NCI-H1694 (cell line): ENCODE data around the gene ATAT1.

ENCODE experiments used
- DNase-seq: peaks from one replicate; lab custom pipeline; 2025; lab: John Stamatoyannopoulos, UW

ATAT1 gene

GRCh38 chr6:30684386-30685156, 57.9 kb downstream of the ATAT1 start:
- DNase-seq, result no peak

GRCh38 chr6:30685157-30686008, 58.7 kb downstream of the ATAT1 start:
- DNase-seq, result no peak

GRCh38 chr6:30686009-30686907, 59.6 kb downstream of the ATAT1 start, which contains the start of gene PPP1R18:
Gene PPP1R18 (minus strand): TSS chr6:30686645. CDS start chr6:30686018, 627 bp downstream.
- no peak for DNase-seq

DNA sequence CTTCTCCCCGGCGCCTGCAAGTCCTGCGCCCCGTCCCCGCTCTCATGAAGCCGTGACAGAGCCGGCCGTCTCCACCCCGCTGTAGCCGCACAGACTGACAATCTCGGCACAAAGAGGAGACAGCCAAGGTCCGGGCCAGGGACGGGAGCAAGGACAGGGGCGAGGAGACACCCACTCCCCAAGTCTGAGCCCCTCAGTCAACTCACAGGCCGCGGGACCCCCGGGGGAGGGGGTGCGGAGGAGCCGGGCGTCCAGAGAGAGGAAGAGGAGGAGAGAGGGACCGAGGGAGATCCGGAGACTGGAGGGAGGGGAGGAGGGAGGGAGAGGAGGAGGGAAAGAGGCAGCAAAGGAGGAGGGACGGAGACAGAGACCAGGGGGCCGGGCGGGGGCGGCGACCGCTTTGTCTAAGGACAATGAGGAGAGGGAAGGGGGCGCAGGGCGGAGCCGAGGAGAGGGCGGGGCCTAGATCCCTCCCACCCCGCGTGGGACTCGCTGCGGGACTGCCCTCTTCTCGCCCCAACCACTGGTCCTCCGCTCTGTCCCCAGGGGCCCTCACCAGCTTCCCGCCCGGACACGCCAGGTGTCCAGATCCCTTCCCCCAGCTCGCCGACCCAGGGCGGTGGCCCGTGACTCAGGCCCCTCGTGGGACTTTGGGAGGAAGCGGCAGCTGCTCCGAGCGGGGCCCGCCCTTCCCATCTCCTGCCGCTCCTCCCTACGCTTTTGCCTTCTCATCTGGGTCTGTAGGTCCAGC, 60.4 kb downstream of the ATAT1 start:
- DNase-seq, result peak; percentile 61

DNA sequence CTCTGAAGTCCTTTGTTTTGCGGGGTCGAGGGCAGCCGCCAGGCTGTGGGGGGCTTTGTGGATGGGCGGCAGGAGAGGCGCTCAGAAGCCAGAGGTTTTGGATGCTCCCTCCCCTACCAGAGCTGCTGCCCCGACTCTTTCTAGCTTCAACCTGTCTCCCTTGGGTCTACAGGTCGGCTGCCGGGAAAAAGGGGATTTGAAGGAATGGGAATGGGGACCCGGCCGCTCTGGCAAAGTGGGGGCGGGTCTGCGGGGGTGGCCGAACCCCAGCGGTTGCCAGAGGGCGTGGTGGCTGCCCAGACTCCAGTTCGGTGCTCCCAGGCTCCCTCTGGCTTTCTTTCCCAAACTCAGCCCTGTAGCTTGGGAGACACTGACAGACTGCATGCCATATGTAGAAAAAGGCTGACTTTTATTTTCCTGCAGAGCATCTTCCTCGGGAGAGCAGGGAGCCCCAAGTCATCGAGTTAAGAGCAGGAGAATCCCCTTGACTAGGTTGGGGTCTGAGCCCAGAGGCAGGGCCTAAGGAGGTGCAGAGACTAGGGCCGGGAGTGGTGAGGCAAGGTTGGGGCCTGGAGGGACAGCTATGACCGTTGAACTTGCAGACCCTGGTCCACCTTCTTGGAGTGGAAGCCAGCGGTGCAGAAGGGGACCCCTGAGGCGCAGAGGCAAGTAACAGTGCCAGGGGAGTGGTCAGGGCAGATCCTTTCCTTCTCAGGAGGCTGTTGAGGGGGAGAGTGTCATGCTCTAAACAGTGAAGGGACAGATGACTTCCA, 61.2 kb downstream of the ATAT1 start:
- no peak for DNase-seq

DNA sequence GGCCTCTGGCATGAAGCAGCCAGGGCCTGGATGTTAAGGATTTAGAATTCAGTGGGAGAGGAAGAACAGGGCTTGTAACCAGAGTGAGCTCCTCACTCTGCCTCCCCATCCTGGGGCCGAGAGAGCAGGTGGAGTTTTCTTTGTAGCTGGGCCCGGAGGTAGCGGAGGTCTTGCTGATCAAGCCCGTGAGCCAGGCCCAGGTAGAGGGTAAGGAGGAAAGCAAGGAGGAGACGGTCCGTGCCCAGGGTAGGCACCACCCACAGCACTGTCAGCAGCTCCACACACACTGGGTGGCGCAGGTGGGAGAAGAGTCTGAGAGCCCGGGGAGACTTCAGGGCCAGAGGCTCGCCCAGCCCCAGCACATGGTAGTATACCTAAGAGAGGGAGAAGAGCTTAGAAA, 61.9 kb downstream of the ATAT1 start:
- no peak for DNase-seq

DNA sequence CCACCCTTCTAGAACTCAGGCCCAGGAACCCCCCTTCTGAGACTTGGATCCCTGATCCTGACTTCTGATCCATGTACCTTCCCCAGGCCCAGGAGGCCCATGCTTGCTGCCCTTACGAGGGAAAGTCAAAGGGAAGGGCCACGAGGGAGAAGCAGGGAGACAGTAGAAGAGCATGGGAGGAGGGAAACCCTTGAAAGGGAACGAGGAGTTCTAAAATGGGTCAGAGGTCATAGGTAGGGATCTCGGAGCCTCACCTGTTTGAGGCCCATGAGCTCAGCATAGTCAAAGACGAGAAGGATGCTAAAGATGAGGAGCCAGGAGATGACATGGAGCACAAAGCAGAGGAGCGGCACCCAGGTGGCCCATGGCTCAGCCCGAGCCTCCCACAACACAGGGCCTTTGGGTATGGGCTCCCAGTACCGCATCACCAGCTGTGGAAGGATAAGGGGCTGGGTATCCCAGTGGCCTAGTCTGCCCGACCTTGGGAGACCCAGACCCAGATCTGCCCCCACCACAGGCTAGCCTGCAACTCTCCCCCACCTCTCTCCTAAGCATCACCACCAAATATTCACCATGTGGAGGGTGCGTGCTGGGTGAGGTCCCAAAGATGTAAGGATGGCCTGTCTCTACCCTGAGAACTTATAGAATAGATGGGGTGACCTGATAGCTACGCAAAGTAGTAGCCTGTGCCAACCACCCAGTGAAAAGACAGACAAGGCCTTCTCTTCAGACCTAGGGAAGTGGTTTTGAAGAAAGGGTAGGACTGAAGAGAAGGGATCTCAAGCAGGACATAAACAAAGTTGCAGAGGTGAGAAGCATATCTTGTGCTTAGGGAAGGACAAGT, 62.6 kb downstream of the ATAT1 start:
- no peak for DNase-seq

GRCh38 chr6:30689985-30690384, 63.3 kb downstream of the ATAT1 start:
- DNase-seq, result no peak

DNA sequence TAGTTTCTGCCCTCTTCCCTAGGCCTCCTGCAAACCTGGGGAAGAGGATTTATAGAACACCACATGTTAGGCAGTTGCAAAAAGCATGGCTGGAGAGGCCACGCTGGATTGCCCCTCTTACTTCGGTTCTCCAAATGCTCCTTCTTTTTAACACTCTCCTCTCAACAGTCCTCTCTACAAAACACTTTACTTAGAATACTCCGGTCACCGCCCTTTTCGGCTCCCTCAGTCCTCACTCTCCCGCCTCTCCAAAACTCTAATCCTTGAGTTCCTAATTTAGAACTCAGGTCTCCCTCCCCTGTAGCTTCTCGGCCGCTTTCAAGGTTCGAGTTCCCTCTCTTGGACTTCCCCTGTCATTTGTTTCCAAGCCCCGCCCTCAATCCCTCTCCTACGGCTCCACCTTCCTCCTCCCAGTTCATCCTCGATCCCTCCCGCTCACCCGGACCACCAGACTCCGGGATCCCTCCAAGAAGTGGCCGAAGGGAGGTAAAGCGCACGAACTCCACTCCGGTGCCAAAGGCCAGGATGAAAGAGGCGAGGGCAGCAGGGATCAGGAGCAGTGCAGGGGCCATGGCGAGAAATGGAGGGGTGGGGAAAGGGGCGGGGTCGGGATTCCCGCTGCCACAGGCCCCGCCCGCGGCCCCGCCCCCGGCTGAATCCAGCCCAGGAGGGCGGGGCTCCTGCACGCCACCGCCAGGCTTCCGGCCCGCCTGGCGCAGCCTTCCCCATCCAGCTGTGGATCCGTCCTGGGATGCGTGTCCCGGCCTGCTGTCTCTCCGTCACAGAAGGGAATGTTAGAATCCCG, 63.9 kb downstream of the ATAT1 start, which contains the start of gene NRM:
TSS of gene NRM (minus strand) at position 582 of the 805 bp plus-strand sequence. CDS start at position 572, 10 bp downstream.
- DNase-seq, result peak; percentile 78

GRCh38 chr6:30691208-30691847, 64.7 kb downstream of the ATAT1 start:
- no peak for DNase-seq
